SH-SY5Y (cell line): Measurements from ENCODE around the gene ANXA11.

ENCODE experiments used
- GATA2 ChIP-seq: IDR thresholded peaks from 2 replicates; pipeline ENCODE4 v1.6.1; 2011; ENCODE audit warnings: mild to moderate bottlenecking, low read depth, low read length
- GATA3 ChIP-seq: IDR thresholded peaks from 2 replicates; pipeline ENCODE4 v1.6.1; 2011; ENCODE audit warnings: low read depth, mild to moderate bottlenecking, low read length, moderate library complexity

GRCh38 chr10:80199828-80200227 is 5.5 kb downstream of the ANXA11 start:
- TF ChIP-seq GATA3 (no peak), GATA2 (no peak)
